ENCODE data around the gene SUMF1.

DNA sequence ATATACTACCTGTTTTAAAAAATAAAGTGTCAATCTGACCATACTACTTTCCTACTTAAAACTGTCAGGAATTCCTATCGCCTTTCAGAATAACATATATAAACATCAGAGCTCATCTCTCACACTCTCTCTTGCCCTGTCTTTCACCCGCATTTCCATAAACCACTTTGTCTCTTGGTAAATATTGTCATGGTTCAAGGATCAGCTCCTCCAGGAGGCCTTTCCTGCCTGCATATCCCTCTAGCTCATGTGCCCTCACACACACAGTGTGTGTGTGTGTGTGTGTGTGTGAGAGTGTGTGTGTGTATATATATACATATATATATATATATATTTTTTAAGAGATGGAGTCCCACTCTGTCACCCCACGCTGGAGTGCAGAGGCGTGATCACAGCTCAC is 6.7 kb downstream of the SUMF1 start:
- TF ChIP-seq EZH2 (IDR thresholded peaks at IDR 0.05) = no peak
- no peak for TF ChIP-seq POLR2AphosphoS5 (IDR thresholded peaks at IDR 0.05; ENCODE audit: borderline replicate concordance, low read depth, low read length)
- TF ChIP-seq FOXP2 (optimal IDR thresholded peaks at IDR 0.05; ENCODE audit: control extremely low read depth, extremely low read length, insufficient read depth) = no peak
